H9 (cell line): ENCODE data around the gene APLN. TPM values are rescaled to one million over a fixed set of nuclear protein-coding genes. Genes with fewer than 3 reads are reported as not detected.

Experiments
- DNase-seq: peaks from one replicate; pipeline ENCODE4 v3.0.0-alpha.2; 2017
- H2AFZ ChIP-seq: one replicate; pipeline ENCODE4 v1.6.1; 2013; ENCODE audit warnings: mild to moderate bottlenecking, low read length, control low read depth, moderate library complexity
- H2AK5ac ChIP-seq: 2 replicates; pipeline ENCODE4 v1.6.1; 2013; ENCODE audit warnings: low read length, control low read depth, mixed read lengths; ENCODE audit not compliant: insufficient read length
- H2BK120ac ChIP-seq: one replicate; pipeline ENCODE4 v1.6.1; 2013; ENCODE audit warnings: low read depth, mild to moderate bottlenecking, low read length, control low read depth, inconsistent platforms; ENCODE audit not compliant: poor library complexity, severe bottlenecking
- H2BK12ac ChIP-seq: 2 replicates; pipeline ENCODE4 v1.6.1; 2013; ENCODE audit warnings: low read length, control low read depth, mixed read lengths, low read depth; ENCODE audit not compliant: insufficient read length
- H2BK15ac ChIP-seq: 2 replicates; pipeline ENCODE4 v1.6.1; 2013; ENCODE audit warnings: low read depth, low read length, control low read depth
- H2BK20ac ChIP-seq: one replicate; pipeline ENCODE4 v1.6.1; 2013; ENCODE audit warnings: low read depth, mild to moderate bottlenecking, low read length, control low read depth, inconsistent platforms; ENCODE audit not compliant: poor library complexity, severe bottlenecking
- H2BK5ac ChIP-seq: 2 replicates; pipeline ENCODE4 v1.6.1; 2013; ENCODE audit warnings: low read length, control low read depth, mixed read lengths; ENCODE audit not compliant: insufficient read length
- H3K14ac ChIP-seq: 2 replicates; pipeline ENCODE4 v1.6.1; 2013; ENCODE audit warnings: low read length, control low read depth; ENCODE audit not compliant: insufficient read depth
- H3K18ac ChIP-seq: 2 replicates; pipeline ENCODE4 v1.6.1; 2013; ENCODE audit warnings: low read depth, mild to moderate bottlenecking, mixed read lengths, low read length, control low read depth; ENCODE audit not compliant: insufficient read length
- H3K23ac ChIP-seq: 2 replicates; pipeline ENCODE4 v1.6.1; 2013; ENCODE audit warnings: low read length, control low read depth, mixed read lengths, low read depth; ENCODE audit not compliant: insufficient read length
- H3K23me2 ChIP-seq: 2 replicates; pipeline ENCODE4 v1.6.1; 2013; ENCODE audit warnings: low read depth, mild to moderate bottlenecking, mixed read lengths, low read length, control low read depth; ENCODE audit not compliant: insufficient read length, poor library complexity, severe bottlenecking
- H3K27ac ChIP-seq: 2 replicates; pipeline ENCODE4 v1.5.1; 2013; ENCODE audit warnings: low read length, control low read depth, mixed read lengths, low read depth; ENCODE audit not compliant: insufficient read length
- H3K27me3 ChIP-seq: 2 replicates; pipeline ENCODE4 v1.6.1; 2013; ENCODE audit warnings: low read length, control low read depth, inconsistent platforms; ENCODE audit not compliant: insufficient read depth
- H3K4ac ChIP-seq: 2 replicates; pipeline ENCODE4 v1.6.1; 2013; ENCODE audit warnings: low read depth, mild to moderate bottlenecking, control low read depth, inconsistent platforms, low read length, moderate library complexity
- H3K4me1 ChIP-seq: 2 replicates; pipeline ENCODE4 v1.6.1; 2013; ENCODE audit warnings: low read length, control low read depth, inconsistent platforms; ENCODE audit not compliant: insufficient read depth
- H3K4me2 ChIP-seq: 2 replicates; pipeline ENCODE4 v1.6.1; 2013; ENCODE audit warnings: low read length, control low read depth, mixed read lengths; ENCODE audit not compliant: insufficient read length, insufficient read depth
- H3K56ac ChIP-seq: 2 replicates; pipeline ENCODE4 v1.6.1; 2013; ENCODE audit warnings: low read depth, mild to moderate bottlenecking, mixed read lengths, low read length, control low read depth; ENCODE audit not compliant: insufficient read length
- H3K79me1 ChIP-seq: 2 replicates; pipeline ENCODE4 v1.6.1; 2013; ENCODE audit warnings: low read depth, mild to moderate bottlenecking, moderate library complexity, low read length, control low read depth, inconsistent platforms; ENCODE audit not compliant: insufficient read depth, poor library complexity, severe bottlenecking
- H3K79me2 ChIP-seq: 2 replicates; pipeline ENCODE4 v1.6.1; 2013; ENCODE audit warnings: low read length, control low read depth, inconsistent platforms; ENCODE audit not compliant: insufficient read depth
- H3K9ac ChIP-seq: 2 replicates; pipeline ENCODE4 v1.6.1; 2013; ENCODE audit warnings: low read length, control low read depth, mixed read lengths; ENCODE audit not compliant: insufficient read length; ENCODE audit errors: extremely low read depth
- H3K9me3 ChIP-seq: one replicate; pipeline ENCODE4 v1.6.1; 2013; ENCODE audit warnings: low read depth, low read length, inconsistent platforms; ENCODE audit not compliant: control insufficient read depth
- H3T11ph ChIP-seq: one replicate; pipeline ENCODE4 v1.6.1; 2013; ENCODE audit warnings: mild to moderate bottlenecking, low read length, control low read depth, inconsistent platforms
- H4K20me1 ChIP-seq: one replicate; pipeline ENCODE4 v1.6.1; 2013; ENCODE audit not compliant: control insufficient read depth, insufficient read length, insufficient read depth
- H4K5ac ChIP-seq: 2 replicates; pipeline ENCODE4 v1.6.1; 2013; ENCODE audit warnings: low read depth, mild to moderate bottlenecking, mixed read lengths, low read length, control low read depth; ENCODE audit not compliant: insufficient read length
- H4K8ac ChIP-seq: replicated peaks from 2 replicates; pipeline ENCODE4 v1.6.1; 2013; ENCODE audit warnings: low read length, control low read depth, mixed read lengths, low read depth; ENCODE audit not compliant: insufficient read length
- H4K91ac ChIP-seq: 2 replicates; pipeline ENCODE4 v1.6.1; 2013; ENCODE audit warnings: low read depth, mild to moderate bottlenecking, moderate library complexity, mixed read lengths, low read length, control low read depth; ENCODE audit not compliant: insufficient read length
- H3K27ac Mint-ChIP-seq, 3 experiments: 2 replicates in 2 of 3; 3 replicates in 1 of 3; pipeline ENCODE4 v1.8.0; 2020 to 2021; ENCODE audit warnings: mixed read lengths in 3 of 3, mild to moderate bottlenecking in 1 of 3, moderate library complexity in 1 of 3
- H3K27me3 Mint-ChIP-seq: 2 replicates; pipeline ENCODE4 v1.8.0; 2021; ENCODE audit warnings: low read depth, mild to moderate bottlenecking, moderate library complexity, mixed read lengths
- H3K36me3 Mint-ChIP-seq, 3 experiments: 2 replicates in 2 of 3; 3 replicates in 1 of 3; pipeline ENCODE4 v1.8.0; 2020 to 2021; ENCODE audit warnings: low read depth in 3 of 3, mixed read lengths in 3 of 3; ENCODE audit not compliant: insufficient read depth in 1 of 3
- H3K4me1 Mint-ChIP-seq, 2 experiments: 2 replicates each; pipeline ENCODE4 v1.8.0; 2020; ENCODE audit warnings: mixed read lengths in 2 of 2
- H3K4me3 Mint-ChIP-seq, 2 experiments: 2 replicates in 1 of 2; 3 replicates in 1 of 2; pipeline ENCODE4 v1.8.0; 2020 to 2021; ENCODE audit warnings: mild to moderate bottlenecking in 2 of 2, mixed read lengths in 2 of 2, moderate library complexity in 1 of 2
- H3K9me3 Mint-ChIP-seq, 2 experiments: 2 replicates in 1 of 2; 3 replicates in 1 of 2; pipeline ENCODE4 v1.8.0; 2020; ENCODE audit warnings: mild to moderate bottlenecking in 2 of 2, mixed read lengths in 2 of 2, moderate library complexity in 1 of 2
- WGBS: extraction: QIAGEN DNeasy Blood & Tissue Kit; methylation state at CpG from one replicate; pipeline ENCODE4 v1.1.7; 2013; ENCODE audit warnings: missing lambda C conversion rate, low lambda C conversion rate, mixed read lengths; ENCODE audit not compliant: insufficient read length; ENCODE audit errors: extremely low coverage; 5-methylcytosine and 5-hydroxymethylcytosine counted together
- total RNA-seq: library from RNA; stranded (reverse); gene quantifications from 2 replicates; pipeline ENCODE4 v1.2.1, GENCODE V29; 2021
- TF ChIP-seq, protein P1 (sequence below): fragments of 200-600 bp; sonication (generic); conservative IDR thresholded peaks from 3 replicates; pipeline ENCODE4 v1.8.0; 2021; ENCODE audit warnings: antibody characterized with exemption, mild to moderate bottlenecking

Gene APLN
- total RNA-seq, 1 experiment from 2014 or later: 0.24 TPM

- no peaks in the 10 kb centered on the region for H3K79me2 ChIP-seq
- no peak overlapping the region for H3K23ac ChIP-seq
- DNase-seq: no peak
- TF ChIP-seq, protein P1, sequence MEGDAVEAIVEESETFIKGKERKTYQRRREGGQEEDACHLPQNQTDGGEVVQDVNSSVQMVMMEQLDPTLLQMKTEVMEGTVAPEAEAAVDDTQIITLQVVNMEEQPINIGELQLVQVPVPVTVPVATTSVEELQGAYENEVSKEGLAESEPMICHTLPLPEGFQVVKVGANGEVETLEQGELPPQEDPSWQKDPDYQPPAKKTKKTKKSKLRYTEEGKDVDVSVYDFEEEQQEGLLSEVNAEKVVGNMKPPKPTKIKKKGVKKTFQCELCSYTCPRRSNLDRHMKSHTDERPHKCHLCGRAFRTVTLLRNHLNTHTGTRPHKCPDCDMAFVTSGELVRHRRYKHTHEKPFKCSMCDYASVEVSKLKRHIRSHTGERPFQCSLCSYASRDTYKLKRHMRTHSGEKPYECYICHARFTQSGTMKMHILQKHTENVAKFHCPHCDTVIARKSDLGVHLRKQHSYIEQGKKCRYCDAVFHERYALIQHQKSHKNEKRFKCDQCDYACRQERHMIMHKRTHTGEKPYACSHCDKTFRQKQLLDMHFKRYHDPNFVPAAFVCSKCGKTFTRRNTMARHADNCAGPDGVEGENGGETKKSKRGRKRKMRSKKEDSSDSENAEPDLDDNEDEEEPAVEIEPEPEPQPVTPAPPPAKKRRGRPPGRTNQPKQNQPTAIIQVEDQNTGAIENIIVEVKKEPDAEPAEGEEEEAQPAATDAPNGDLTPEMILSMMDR: no peak
- H3K4me3 Mint-ChIP-seq: no peak overlapping the region
- no peak overlapping the region for H3K4ac ChIP-seq
- no peaks in the 10 kb centered on the region for H3K23me2 ChIP-seq
- H2BK20ac ChIP-seq: no peak overlapping the region
- no peaks in the 10 kb centered on the region for H4K20me1 ChIP-seq
- no peaks in the 10 kb centered on the region for H3K4me1 ChIP-seq
- H4K91ac ChIP-seq: no peak overlapping the region
- no CpG with 5 or more reads among the region's 7 CpGs for WGBS
- H2BK12ac ChIP-seq: no peak overlapping the region
- no peak overlapping the region for H3K56ac ChIP-seq
- peaks cover 0 to 12% of the 10 kb centered on the region in 2 experiments; a peak in 3 of 4 replicates for H3K4me1 Mint-ChIP-seq
- no peaks in the 10 kb centered on the region for H3K79me1 ChIP-seq
- H3K14ac ChIP-seq: no peak overlapping the region
- H3K36me3 Mint-ChIP-seq: no peaks in the 10 kb centered on the region
- no peak overlapping the region for H2AFZ ChIP-seq
- no peak overlapping the region for H4K5ac ChIP-seq
- H3K18ac ChIP-seq: no peak overlapping the region
- H2BK120ac ChIP-seq: no peak overlapping the region
- H3K27ac ChIP-seq: no peak overlapping the region
- H3T11ph ChIP-seq: no peak overlapping the region
- H3K27me3 ChIP-seq: no peaks in the 10 kb centered on the region
- no peak overlapping the region for H2BK15ac ChIP-seq
- no peak overlapping the region for H2AK5ac ChIP-seq
- peaks cover 20% of the 10 kb centered on the region for H3K27me3 Mint-ChIP-seq
- peak overlapping the region in 1 of 3 experiments; percentile 79; a peak in 1 of 7 replicates for H3K27ac Mint-ChIP-seq
- no peak overlapping the region for H3K9ac ChIP-seq
- no peak overlapping the region for H3K4me2 ChIP-seq
- H3K9me3 ChIP-seq: peaks cover 5% of the 10 kb centered on the region
- H3K9me3 Mint-ChIP-seq: peaks cover 0 to 51% of the 10 kb centered on the region in 2 experiments; a peak in 2 of 5 replicates
- no peak overlapping the region for H4K8ac ChIP-seq
- H2BK5ac ChIP-seq: no peak overlapping the region
These were observed 20.2 kb downstream of the APLN start for GRCh38 chrX:129634541-129634940.
